ENCODE measurements around the gene FKBP2. TPM values are rescaled to one million over a fixed set of nuclear protein-coding genes. Genes with fewer than 3 reads are reported as not detected.

The FKBP2 gene
- total and polyA plus RNA-seq, 2 of the 13 experiments (the other 11 are each of a cell fraction or from before 2014, with no cell fraction given): 30.1 to 53.3 TPM

DNA sequence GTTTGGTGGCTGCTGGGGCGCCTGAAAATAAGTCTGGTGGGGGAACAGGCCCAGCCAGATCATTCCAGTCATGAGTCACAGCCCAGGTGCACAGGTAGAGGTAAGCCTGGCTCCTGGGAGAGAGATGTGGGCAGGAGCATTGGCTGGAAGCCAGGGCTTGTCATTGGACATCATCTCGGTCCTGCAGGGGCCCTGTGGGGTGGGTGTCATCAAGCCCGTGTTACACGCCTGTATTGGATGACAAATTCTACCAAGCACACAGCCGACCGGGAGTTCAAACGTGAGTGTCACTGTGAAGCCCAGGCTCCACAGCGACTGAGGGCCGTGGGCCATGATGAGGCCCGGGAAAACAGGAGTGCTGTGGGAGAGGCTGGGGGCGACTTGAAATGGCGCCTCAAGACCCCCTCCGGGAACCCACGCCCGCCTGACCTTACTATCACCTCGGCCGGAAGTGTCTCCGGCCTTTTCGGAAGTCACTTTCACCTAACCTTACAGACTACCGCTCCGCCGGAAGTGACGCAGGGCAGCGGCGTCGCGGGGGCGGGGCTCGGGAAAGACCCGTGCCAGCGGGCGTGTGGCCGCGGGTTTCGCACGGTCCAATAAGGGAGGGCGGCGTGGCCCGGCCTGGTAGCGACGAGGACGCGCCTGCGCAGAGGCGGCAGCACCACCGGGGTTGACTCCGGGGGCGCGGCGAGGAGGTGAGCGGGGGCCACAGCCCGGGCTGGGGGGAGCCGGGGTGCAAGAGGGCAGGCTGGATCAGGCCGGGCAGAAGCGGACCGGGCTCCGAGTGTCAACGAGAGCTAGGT lies at the start of gene FKBP2 (continued):
- no peak; the same call in 1 of the 2 replicates for TF ChIP-seq MIER3 (CRISPR knock-in tag; IDR thresholded peaks at IDR 0.05; ENCODE audit: borderline replicate concordance)
- no peak for TF ChIP-seq RFXANK (CRISPR knock-in tag; IDR thresholded peaks at IDR 0.05)
- no peak; the same call in 1 of the 2 replicates for TF ChIP-seq FOXC1 (CRISPR knock-in tag; IDR thresholded peaks at IDR 0.05; ENCODE audit: borderline replicate concordance)
- TF ChIP-seq, protein P1, sequence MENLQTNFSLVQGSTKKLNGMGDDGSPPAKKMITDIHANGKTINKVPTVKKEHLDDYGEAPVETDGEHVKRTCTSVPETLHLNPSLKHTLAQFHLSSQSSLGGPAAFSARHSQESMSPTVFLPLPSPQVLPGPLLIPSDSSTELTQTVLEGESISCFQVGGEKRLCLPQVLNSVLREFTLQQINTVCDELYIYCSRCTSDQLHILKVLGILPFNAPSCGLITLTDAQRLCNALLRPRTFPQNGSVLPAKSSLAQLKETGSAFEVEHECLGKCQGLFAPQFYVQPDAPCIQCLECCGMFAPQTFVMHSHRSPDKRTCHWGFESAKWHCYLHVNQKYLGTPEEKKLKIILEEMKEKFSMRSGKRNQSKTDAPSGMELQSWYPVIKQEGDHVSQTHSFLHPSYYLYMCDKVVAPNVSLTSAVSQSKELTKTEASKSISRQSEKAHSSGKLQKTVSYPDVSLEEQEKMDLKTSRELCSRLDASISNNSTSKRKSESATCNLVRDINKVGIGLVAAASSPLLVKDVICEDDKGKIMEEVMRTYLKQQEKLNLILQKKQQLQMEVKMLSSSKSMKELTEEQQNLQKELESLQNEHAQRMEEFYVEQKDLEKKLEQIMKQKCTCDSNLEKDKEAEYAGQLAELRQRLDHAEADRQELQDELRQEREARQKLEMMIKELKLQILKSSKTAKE (CRISPR knock-in tag; IDR thresholded peaks at IDR 0.05; ENCODE audit: borderline replicate concordance): peak; percentile 52; the same call in 1 of the 2 replicates
- TF ChIP-seq U2AF2 (IDR thresholded peaks at IDR 0.05; ENCODE audit: low read depth, low read length): no peak
- peak; percentile 81 for TF ChIP-seq RXRA (CRISPR knock-in tag; IDR thresholded peaks at IDR 0.05)
- TF ChIP-seq SP140L (CRISPR knock-in tag; IDR thresholded peaks at IDR 0.05; ENCODE audit: borderline replicate concordance): no peak
- TF ChIP-seq JUND (CRISPR knock-in tag; IDR thresholded peaks at IDR 0.05): no peak; the same call in 1 of the 2 replicates
- TF ChIP-seq STAT5B (CRISPR knock-in tag; IDR thresholded peaks at IDR 0.05): no peak
- no peak for TF ChIP-seq ZNF556 (CRISPR knock-in tag; IDR thresholded peaks at IDR 0.05; ENCODE audit: borderline replicate concordance)
- TF ChIP-seq PAX8 (CRISPR knock-in tag; IDR thresholded peaks at IDR 0.05; ENCODE audit: borderline replicate concordance): no peak
- TF ChIP-seq, protein P2, sequence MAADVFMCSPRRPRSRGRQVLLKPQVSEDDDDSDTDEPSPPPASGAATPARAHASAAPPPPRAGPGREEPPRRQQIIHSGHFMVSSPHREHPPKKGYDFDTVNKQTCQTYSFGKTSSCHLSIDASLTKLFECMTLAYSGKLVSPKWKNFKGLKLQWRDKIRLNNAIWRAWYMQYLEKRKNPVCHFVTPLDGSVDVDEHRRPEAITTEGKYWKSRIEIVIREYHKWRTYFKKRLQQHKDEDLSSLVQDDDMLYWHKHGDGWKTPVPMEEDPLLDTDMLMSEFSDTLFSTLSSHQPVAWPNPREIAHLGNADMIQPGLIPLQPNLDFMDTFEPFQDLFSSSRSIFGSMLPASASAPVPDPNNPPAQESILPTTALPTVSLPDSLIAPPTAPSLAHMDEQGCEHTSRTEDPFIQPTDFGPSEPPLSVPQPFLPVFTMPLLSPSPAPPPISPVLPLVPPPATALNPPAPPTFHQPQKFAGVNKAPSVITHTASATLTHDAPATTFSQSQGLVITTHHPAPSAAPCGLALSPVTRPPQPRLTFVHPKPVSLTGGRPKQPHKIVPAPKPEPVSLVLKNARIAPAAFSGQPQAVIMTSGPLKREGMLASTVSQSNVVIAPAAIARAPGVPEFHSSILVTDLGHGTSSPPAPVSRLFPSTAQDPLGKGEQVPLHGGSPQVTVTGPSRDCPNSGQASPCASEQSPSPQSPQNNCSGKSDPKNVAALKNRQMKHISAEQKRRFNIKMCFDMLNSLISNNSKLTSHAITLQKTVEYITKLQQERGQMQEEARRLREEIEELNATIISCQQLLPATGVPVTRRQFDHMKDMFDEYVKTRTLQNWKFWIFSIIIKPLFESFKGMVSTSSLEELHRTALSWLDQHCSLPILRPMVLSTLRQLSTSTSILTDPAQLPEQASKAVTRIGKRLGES (CRISPR knock-in tag; IDR thresholded peaks at IDR 0.05; ENCODE audit: borderline replicate concordance): no peak
- TF ChIP-seq PCBP2 (optimal IDR thresholded peaks at IDR 0.05; ENCODE audit: low read depth, low read length, poor library complexity, severe bottlenecking): no peak
- TF ChIP-seq ZNF225 (CRISPR knock-in tag; IDR thresholded peaks at IDR 0.05): no peak
- peak; percentile 92 for TF ChIP-seq AGO1 (IDR thresholded peaks at IDR 0.05; ENCODE audit: low read depth, low read length, poor library complexity, severe bottlenecking)
- TF ChIP-seq, protein P3, sequence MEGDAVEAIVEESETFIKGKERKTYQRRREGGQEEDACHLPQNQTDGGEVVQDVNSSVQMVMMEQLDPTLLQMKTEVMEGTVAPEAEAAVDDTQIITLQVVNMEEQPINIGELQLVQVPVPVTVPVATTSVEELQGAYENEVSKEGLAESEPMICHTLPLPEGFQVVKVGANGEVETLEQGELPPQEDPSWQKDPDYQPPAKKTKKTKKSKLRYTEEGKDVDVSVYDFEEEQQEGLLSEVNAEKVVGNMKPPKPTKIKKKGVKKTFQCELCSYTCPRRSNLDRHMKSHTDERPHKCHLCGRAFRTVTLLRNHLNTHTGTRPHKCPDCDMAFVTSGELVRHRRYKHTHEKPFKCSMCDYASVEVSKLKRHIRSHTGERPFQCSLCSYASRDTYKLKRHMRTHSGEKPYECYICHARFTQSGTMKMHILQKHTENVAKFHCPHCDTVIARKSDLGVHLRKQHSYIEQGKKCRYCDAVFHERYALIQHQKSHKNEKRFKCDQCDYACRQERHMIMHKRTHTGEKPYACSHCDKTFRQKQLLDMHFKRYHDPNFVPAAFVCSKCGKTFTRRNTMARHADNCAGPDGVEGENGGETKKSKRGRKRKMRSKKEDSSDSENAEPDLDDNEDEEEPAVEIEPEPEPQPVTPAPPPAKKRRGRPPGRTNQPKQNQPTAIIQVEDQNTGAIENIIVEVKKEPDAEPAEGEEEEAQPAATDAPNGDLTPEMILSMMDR (CRISPR knock-in tag; IDR thresholded peaks at IDR 0.05): no peak
- TF ChIP-seq, protein P4, sequence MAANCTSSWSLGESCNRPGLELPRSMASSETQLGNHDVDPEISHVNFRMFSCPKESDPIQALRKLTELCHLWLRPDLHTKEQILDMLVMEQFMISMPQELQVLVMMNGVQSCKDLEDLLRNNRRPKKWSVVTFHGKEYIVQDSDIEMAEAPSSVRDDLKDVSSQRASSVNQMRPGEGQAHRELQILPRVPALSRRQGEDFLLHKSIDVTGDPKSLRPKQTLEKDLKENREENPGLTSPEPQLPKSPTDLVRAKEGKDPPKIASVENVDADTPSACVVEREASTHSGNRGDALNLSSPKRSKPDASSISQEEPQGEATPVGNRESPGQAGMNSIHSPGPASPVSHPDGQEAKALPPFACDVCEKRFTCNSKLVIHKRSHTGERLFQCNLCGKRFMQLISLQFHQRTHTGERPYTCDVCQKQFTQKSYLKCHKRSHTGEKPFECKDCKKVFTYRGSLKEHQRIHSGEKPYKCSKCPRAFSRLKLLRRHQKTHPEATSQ (CRISPR knock-in tag; IDR thresholded peaks at IDR 0.05; ENCODE audit: borderline replicate concordance): no peak
- TF ChIP-seq ZNF337 (CRISPR knock-in tag; IDR thresholded peaks at IDR 0.05; ENCODE audit: borderline replicate concordance, low read depth): no peak
- no peak for TF ChIP-seq PHF5A (CRISPR knock-in tag; IDR thresholded peaks at IDR 0.05; ENCODE audit: low read depth, unreplicated experiment)
- no peak for TF ChIP-seq SMARCC2 (IDR thresholded peaks at IDR 0.05)

Measured in HepG2 (cell line).